ENCODE results near the gene LRRC3C.

Gene LRRC3C

GRCh38 chr17:39949028-39949427, 21.5 kb downstream of the LRRC3C start:
- no peak for DNase-seq (ENCODE audit: low spot score)

- DNase-seq (ENCODE audit: low spot score): no peak
Observed at GRCh38 chr17:39950871-39951348, 23.4 kb downstream of the LRRC3C start.

GRCh38 chr17:39951924-39952679, 24.6 kb downstream of the LRRC3C start:
- DNase-seq (ENCODE audit: low spot score): no peak

- peak; percentile 99 for DNase-seq (ENCODE audit: low spot score)
Observed at GRCh38 chr17:39952680-39953470, 25.3 kb downstream of the LRRC3C start.

GRCh38 chr17:39953471-39953888, 25.9 kb downstream of the LRRC3C start:
- no peak for DNase-seq (ENCODE audit: low spot score)

GRCh38 chr17:39954876-39955275, 27.3 kb downstream of the LRRC3C start:
- DNase-seq (ENCODE audit: low spot score): no peak

GRCh38 chr17:39955726-39956225, 28.2 kb downstream of the LRRC3C start:
- DNase-seq (ENCODE audit: low spot score): no peak

GRCh38 chr17:39960524-39961041, 33.1 kb downstream of the LRRC3C start:
- no peak for DNase-seq (ENCODE audit: low spot score)

- DNase-seq (ENCODE audit: low spot score): no peak
Observed at GRCh38 chr17:39962642-39963220, 35.2 kb downstream of the LRRC3C start, which contains the start of gene GSDMA. GSDMA (plus strand) TSS chr17:39963004; CDS start chr17:39965688, 2,684 bp downstream.

GRCh38 chr17:39963829-39964228, 36.3 kb downstream of the LRRC3C start:
- no peak for DNase-seq (ENCODE audit: low spot score)

- no peak for DNase-seq (ENCODE audit: low spot score)
Observed at GRCh38 chr17:39965017-39965699, 37.6 kb downstream of the LRRC3C start.

GRCh38 chr17:39966771-39967170, 39.2 kb downstream of the LRRC3C start:
- DNase-seq (ENCODE audit: low spot score): no peak

GRCh38 chr17:39968761-39969160, 41.2 kb downstream of the LRRC3C start:
- no peak for DNase-seq (ENCODE audit: low spot score)

GRCh38 chr17:39969375-39969774, 41.8 kb downstream of the LRRC3C start:
- DNase-seq (ENCODE audit: low spot score): no peak

GRCh38 chr17:39970157-39970692, 42.7 kb downstream of the LRRC3C start:
- DNase-seq (ENCODE audit: low spot score): no peak

GRCh38 chr17:39971076-39971603, 43.6 kb downstream of the LRRC3C start:
- DNase-seq (ENCODE audit: low spot score): no peak

- DNase-seq (ENCODE audit: low spot score): no peak
Observed at GRCh38 chr17:39972271-39972670, 44.7 kb downstream of the LRRC3C start.

- DNase-seq (ENCODE audit: low spot score): no peak
Observed at GRCh38 chr17:39973496-39973895, 46.0 kb downstream of the LRRC3C start.

- DNase-seq (ENCODE audit: low spot score): no peak
Observed at GRCh38 chr17:39974433-39974832, 46.9 kb downstream of the LRRC3C start.

GRCh38 chr17:39975801-39976200, 48.3 kb downstream of the LRRC3C start:
- DNase-seq (ENCODE audit: low spot score): no peak

- DNase-seq (ENCODE audit: low spot score): no peak
Observed at GRCh38 chr17:39979016-39979670, 51.6 kb downstream of the LRRC3C start.
